ENCODE data around the gene MTHFD1.

MTHFD1 gene

DNA sequence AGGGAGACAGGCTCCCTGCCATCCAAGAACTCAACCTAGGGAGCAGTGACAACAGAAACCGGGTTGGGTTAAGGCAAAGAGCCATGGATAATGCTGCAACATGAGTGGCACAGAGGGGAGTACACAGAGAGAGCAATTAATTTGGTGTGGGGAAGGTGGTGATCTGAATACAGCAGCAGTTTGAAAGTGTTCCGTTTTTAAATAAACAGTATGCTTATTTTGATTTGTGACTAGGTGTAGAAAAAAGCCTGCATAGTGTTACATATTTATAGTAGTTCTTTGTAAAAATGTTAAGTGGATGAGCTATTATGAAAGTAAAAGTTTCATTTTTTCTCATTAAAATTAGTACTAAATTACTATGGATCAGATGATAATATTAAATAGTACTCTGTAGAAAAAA is 85.9 kb downstream of the MTHFD1 start:
- H3K9ac ChIP-seq (ENCODE audit: low read length) = no peak overlapping the region
- H3K4me1 ChIP-seq (ENCODE audit: control insufficient read depth, insufficient read depth, low read length) = peaks cover 8% of the 10 kb centered on the region
- no peak for DNase-seq (ENCODE audit: low read depth)
- H3K36me3 ChIP-seq (ENCODE audit: control insufficient read depth, insufficient read depth, low read length, severe bottlenecking) = no peaks in the 10 kb centered on the region
- no peak overlapping the region for H3K4me3 ChIP-seq (ENCODE audit: low read length)
- no peaks in the 10 kb centered on the region for H3K9me3 ChIP-seq (ENCODE audit: control insufficient read depth, low read length)
- H3K27me3 ChIP-seq (replicated peaks; ENCODE audit: control insufficient read depth, insufficient read depth, low read length) = no peaks in the 10 kb centered on the region

GRCh38 chr14:64474698-64475097 is 86.5 kb downstream of the MTHFD1 start:
- Histone ChIP-seq H3K36me3 (ENCODE audit: control insufficient read depth, insufficient read depth, low read length, severe bottlenecking) (no peaks in the 10 kb centered on the region), H3K27me3 (replicated peaks; ENCODE audit: control insufficient read depth, insufficient read depth, low read length) (no peaks in the 10 kb centered on the region), H3K9me3 (ENCODE audit: control insufficient read depth, low read length) (no peaks in the 10 kb centered on the region), H3K4me1 (ENCODE audit: control insufficient read depth, insufficient read depth, low read length) (peaks cover 8% of the 10 kb centered on the region), H3K4me3 (ENCODE audit: low read length) (no peak overlapping the region), H3K9ac (ENCODE audit: low read length) (no peak overlapping the region)
- DNase-seq (ENCODE audit: low read depth) = no peak

- no peak overlapping the region for H3K9ac ChIP-seq (ENCODE audit: low read length)
- DNase-seq (ENCODE audit: low read depth) = no peak
- no peaks in the 10 kb centered on the region for H3K36me3 ChIP-seq (ENCODE audit: control insufficient read depth, insufficient read depth, low read length, severe bottlenecking)
- H3K27me3 ChIP-seq (replicated peaks; ENCODE audit: control insufficient read depth, insufficient read depth, low read length) = no peaks in the 10 kb centered on the region
- peaks cover 8% of the 10 kb centered on the region for H3K4me1 ChIP-seq (ENCODE audit: control insufficient read depth, insufficient read depth, low read length)
- H3K4me3 ChIP-seq (ENCODE audit: low read length) = no peak overlapping the region
- H3K9me3 ChIP-seq (ENCODE audit: control insufficient read depth, low read length) = no peaks in the 10 kb centered on the region
Measured at GRCh38 chr14:64475585-64476273, 87.6 kb downstream of the MTHFD1 start.

- no peaks in the 10 kb centered on the region for H3K36me3 ChIP-seq (ENCODE audit: control insufficient read depth, insufficient read depth, low read length, severe bottlenecking)
- no peaks in the 10 kb centered on the region for H3K9me3 ChIP-seq (ENCODE audit: control insufficient read depth, low read length)
- no peaks in the 10 kb centered on the region for H3K27me3 ChIP-seq (replicated peaks; ENCODE audit: control insufficient read depth, insufficient read depth, low read length)
- H3K4me3 ChIP-seq (ENCODE audit: low read length) = no peak overlapping the region
- no peak overlapping the region for H3K9ac ChIP-seq (ENCODE audit: low read length)
- peaks cover 8% of the 10 kb centered on the region for H3K4me1 ChIP-seq (ENCODE audit: control insufficient read depth, insufficient read depth, low read length)
- DNase-seq (ENCODE audit: low read depth) = no peak
Measured at GRCh38 chr14:64476438-64476837, 88.3 kb downstream of the MTHFD1 start.

DNA sequence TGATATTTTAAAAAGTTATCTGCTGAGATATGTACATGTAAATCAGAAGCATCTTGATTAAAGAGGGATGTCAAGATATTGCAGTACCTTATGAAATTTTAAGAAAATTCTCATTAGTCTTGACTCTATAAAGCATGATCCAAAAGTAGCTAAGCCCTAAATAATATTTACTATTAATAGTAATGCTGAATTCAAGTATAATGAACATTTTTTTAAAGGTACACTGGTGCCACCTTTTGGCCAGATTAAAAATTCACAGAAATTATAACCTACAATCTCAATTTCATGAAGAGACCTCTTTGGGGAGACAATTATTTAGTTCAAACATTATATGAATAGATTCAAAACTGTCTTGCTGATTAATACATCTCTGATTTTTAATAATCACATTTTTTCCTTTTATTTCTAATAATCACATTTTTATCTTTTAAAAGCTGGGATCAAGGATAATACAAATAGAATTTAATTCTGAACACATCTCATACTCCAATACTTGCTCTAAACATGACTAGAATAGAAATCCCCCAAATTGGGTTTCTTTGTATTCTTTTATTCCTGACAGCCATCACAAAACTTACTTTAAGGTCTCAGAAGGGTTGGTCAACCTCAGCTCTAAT is 90.6 kb downstream of the MTHFD1 start:
- Histone ChIP-seq H3K9me3 (ENCODE audit: control insufficient read depth, low read length) (no peaks in the 10 kb centered on the region), H3K9ac (ENCODE audit: low read length) (no peak overlapping the region), H3K36me3 (ENCODE audit: control insufficient read depth, insufficient read depth, low read length, severe bottlenecking) (no peaks in the 10 kb centered on the region), H3K4me3 (ENCODE audit: low read length) (no peak overlapping the region), H3K4me1 (ENCODE audit: control insufficient read depth, insufficient read depth, low read length) (peaks cover 8% of the 10 kb centered on the region), H3K27me3 (replicated peaks; ENCODE audit: control insufficient read depth, insufficient read depth, low read length) (no peaks in the 10 kb centered on the region)
- peak; percentile 67 for DNase-seq (ENCODE audit: low read depth)

- no peak overlapping the region for H3K4me3 ChIP-seq (ENCODE audit: low read length)
- no peak for DNase-seq (ENCODE audit: low read depth)
- no peaks in the 10 kb centered on the region for H3K27me3 ChIP-seq (replicated peaks; ENCODE audit: control insufficient read depth, insufficient read depth, low read length)
- no peaks in the 10 kb centered on the region for H3K9me3 ChIP-seq (ENCODE audit: control insufficient read depth, low read length)
- H3K36me3 ChIP-seq (ENCODE audit: control insufficient read depth, insufficient read depth, low read length, severe bottlenecking) = peaks cover 56% of the 10 kb centered on the region
- no peaks in the 10 kb centered on the region for H3K4me1 ChIP-seq (ENCODE audit: control insufficient read depth, insufficient read depth, low read length)
- no peak overlapping the region for H3K9ac ChIP-seq (ENCODE audit: low read length)
Measured at GRCh38 chr14:64488590-64489099, 100.5 kb downstream of the MTHFD1 start.

GRCh38 chr14:64491637-64492036 is 103.5 kb downstream of the MTHFD1 start:
- DNase-seq (ENCODE audit: low read depth) = no peak
- H3K36me3 ChIP-seq (ENCODE audit: control insufficient read depth, insufficient read depth, low read length, severe bottlenecking) = peaks cover 58% of the 10 kb centered on the region
- no peaks in the 10 kb centered on the region for H3K27me3 ChIP-seq (replicated peaks; ENCODE audit: control insufficient read depth, insufficient read depth, low read length)
- no peak overlapping the region for H3K9ac ChIP-seq (ENCODE audit: low read length)
- H3K9me3 ChIP-seq (ENCODE audit: control insufficient read depth, low read length) = no peaks in the 10 kb centered on the region
- H3K4me3 ChIP-seq (ENCODE audit: low read length) = no peak overlapping the region
- H3K4me1 ChIP-seq (ENCODE audit: control insufficient read depth, insufficient read depth, low read length) = no peaks in the 10 kb centered on the region

- Histone ChIP-seq H3K4me1 (ENCODE audit: control insufficient read depth, insufficient read depth, low read length) (no peaks in the 10 kb centered on the region), H3K27me3 (replicated peaks; ENCODE audit: control insufficient read depth, insufficient read depth, low read length) (no peaks in the 10 kb centered on the region), H3K9ac (ENCODE audit: low read length) (no peak overlapping the region), H3K4me3 (ENCODE audit: low read length) (no peak overlapping the region), H3K9me3 (ENCODE audit: control insufficient read depth, low read length) (no peaks in the 10 kb centered on the region), H3K36me3 (ENCODE audit: control insufficient read depth, insufficient read depth, low read length, severe bottlenecking) (peaks cover 45% of the 10 kb centered on the region)
- DNase-seq (ENCODE audit: low read depth) = no peak
Measured at GRCh38 chr14:64493455-64493854, 105.3 kb downstream of the MTHFD1 start.

GRCh38 chr14:64495252-64495651 is 107.1 kb downstream of the MTHFD1 start:
- no peak for DNase-seq (ENCODE audit: low read depth)
- Histone ChIP-seq H3K9me3 (ENCODE audit: control insufficient read depth, low read length) (no peaks in the 10 kb centered on the region), H3K36me3 (ENCODE audit: control insufficient read depth, insufficient read depth, low read length, severe bottlenecking) (peaks cover 34% of the 10 kb centered on the region), H3K4me1 (ENCODE audit: control insufficient read depth, insufficient read depth, low read length) (peaks cover 8% of the 10 kb centered on the region), H3K4me3 (ENCODE audit: low read length) (no peak overlapping the region), H3K27me3 (replicated peaks; ENCODE audit: control insufficient read depth, insufficient read depth, low read length) (no peaks in the 10 kb centered on the region), H3K9ac (ENCODE audit: low read length) (no peak overlapping the region)

GRCh38 chr14:64496764-64497163 is 108.6 kb downstream of the MTHFD1 start:
- Histone ChIP-seq H3K4me3 (ENCODE audit: low read length) (no peak overlapping the region), H3K4me1 (ENCODE audit: control insufficient read depth, insufficient read depth, low read length) (peaks cover 23% of the 10 kb centered on the region), H3K9me3 (ENCODE audit: control insufficient read depth, low read length) (no peaks in the 10 kb centered on the region), H3K27me3 (replicated peaks; ENCODE audit: control insufficient read depth, insufficient read depth, low read length) (no peaks in the 10 kb centered on the region), H3K36me3 (ENCODE audit: control insufficient read depth, insufficient read depth, low read length, severe bottlenecking) (peaks cover 24% of the 10 kb centered on the region), H3K9ac (ENCODE audit: low read length) (no peak overlapping the region)
- no peak for DNase-seq (ENCODE audit: low read depth)

GRCh38 chr14:64500088-64500487 is 111.9 kb downstream of the MTHFD1 start:
- Histone ChIP-seq H3K36me3 (ENCODE audit: control insufficient read depth, insufficient read depth, low read length, severe bottlenecking) (peaks cover 13% of the 10 kb centered on the region), H3K4me3 (ENCODE audit: low read length) (peak overlapping the region; percentile 46), H3K27me3 (replicated peaks; ENCODE audit: control insufficient read depth, insufficient read depth, low read length) (no peaks in the 10 kb centered on the region), H3K9me3 (ENCODE audit: control insufficient read depth, low read length) (no peaks in the 10 kb centered on the region), H3K4me1 (ENCODE audit: control insufficient read depth, insufficient read depth, low read length) (peaks cover 34% of the 10 kb centered on the region), H3K9ac (ENCODE audit: low read length) (peak overlapping the region; percentile 96)
- peak; percentile 65 for DNase-seq (ENCODE audit: low read depth)
